GM19043 (cell line): Measurements from ENCODE around the gene FBXO36.
"Not testable (repeated sequence)": the region's sequence is repeated elsewhere in the genome, so short reads cannot be mapped to it uniquely, and the experiment has no call there.

ENCODE experiments used
- ATAC-seq: cut with Tn5 transposase; IDR thresholded peaks from one replicate; pipeline ENCODE4 v1.9.1; 2021; ENCODE audit warnings: low read depth; ENCODE audit not compliant: unreplicated experiment

Gene FBXO36

GRCh38 chr2:229922449-229923386, at the start of gene FBXO36:
FBXO36 (plus strand) TSS chr2:229922503; CDS start chr2:229922514, 11 bp downstream.
- peak; percentile 61 for ATAC-seq

- peak; percentile 95 for ATAC-seq
Measured at GRCh38 chr2:229873123-229873581, 49.2 kb upstream of the FBXO36 start.

- no peak for ATAC-seq
Measured at GRCh38 chr2:229874647-229875046, 47.7 kb upstream of the FBXO36 start.

- no peak for ATAC-seq
Measured at GRCh38 chr2:229875549-229875948, 46.8 kb upstream of the FBXO36 start.

- no peak for ATAC-seq
Measured at GRCh38 chr2:229879191-229879950, 42.9 kb upstream of the FBXO36 start.

GRCh38 chr2:229880892-229881586, 41.3 kb upstream of the FBXO36 start:
- no peak for ATAC-seq

GRCh38 chr2:229882583-229882982, 39.7 kb upstream of the FBXO36 start:
- no peak for ATAC-seq

- peak; percentile 78 for ATAC-seq
Measured at GRCh38 chr2:229884775-229885699, 37.3 kb upstream of the FBXO36 start.

GRCh38 chr2:229887441-229887840, 34.9 kb upstream of the FBXO36 start:
- ATAC-seq, result no peak

- ATAC-seq, result no peak
Measured at GRCh38 chr2:229888031-229888430, 34.3 kb upstream of the FBXO36 start.

GRCh38 chr2:229889023-229889422, 33.3 kb upstream of the FBXO36 start:
- ATAC-seq, result no peak

- ATAC-seq, result no peak
Measured at GRCh38 chr2:229896857-229897256, 25.4 kb upstream of the FBXO36 start.

- no peak for ATAC-seq
Measured at GRCh38 chr2:229899604-229900003, 22.7 kb upstream of the FBXO36 start.

GRCh38 chr2:229900012-229900411, 22.3 kb upstream of the FBXO36 start:
- no peak for ATAC-seq

GRCh38 chr2:229900514-229900913, 21.8 kb upstream of the FBXO36 start:
- not testable (repeated sequence) for ATAC-seq

- ATAC-seq, result no peak
Measured at GRCh38 chr2:229901819-229902218, 20.5 kb upstream of the FBXO36 start.

- ATAC-seq, result no peak
Measured at GRCh38 chr2:229903037-229903436, 19.3 kb upstream of the FBXO36 start.

GRCh38 chr2:229905601-229906000, 16.7 kb upstream of the FBXO36 start:
- no peak for ATAC-seq

GRCh38 chr2:229909090-229909489, 13.2 kb upstream of the FBXO36 start:
- no peak for ATAC-seq
